Measurements from ENCODE around the gene NCAM2. TPM values are rescaled to one million over a fixed set of nuclear protein-coding genes. Genes with fewer than 3 reads are reported as not detected.

The NCAM2 gene
- total RNA-seq, 1 experiment from 2014 or later = not detected

DNA sequence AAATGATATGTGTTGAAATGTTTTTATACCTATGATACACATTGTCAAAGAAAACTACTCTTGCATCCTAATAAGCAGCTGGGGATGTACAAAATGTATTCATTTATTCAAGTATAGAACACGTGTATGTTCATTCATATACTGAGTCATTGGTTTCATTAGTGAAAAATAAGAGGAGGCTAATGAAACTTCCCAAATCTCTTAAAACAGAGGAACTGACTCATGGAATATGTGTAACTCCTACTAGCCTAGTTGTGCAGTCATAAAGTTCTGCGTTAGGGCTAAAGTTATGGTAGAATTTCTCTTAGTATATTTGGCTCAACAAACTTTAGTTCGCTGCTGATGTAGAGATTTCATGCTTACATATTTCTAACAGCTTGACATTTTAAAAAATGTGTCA, 441.6 kb downstream of the NCAM2 start:
- Histone ChIP-seq H3K9ac (ENCODE audit: low read length) (no peak overlapping the region), H3K27ac (ENCODE audit: low read depth, low read length) (no peak overlapping the region), H3K79me2 (ENCODE audit: insufficient read depth, low read length) (no peaks in the 10 kb centered on the region), H3K4me1 (ENCODE audit: control insufficient read depth in 1 of 2, insufficient read depth in 2 of 2, low read length in 2 of 2) (no peaks in the 10 kb centered on the region), H3K9me3 (ENCODE audit: control insufficient read depth in 1 of 2, insufficient read depth in 1 of 2, low read depth in 1 of 2, low read length in 2 of 2) (peaks cover 12 to 19% of the 10 kb centered on the region in 2 experiments; a peak in 2 of 4 replicates), H3K9me2 (ENCODE audit: insufficient read depth) (no peaks in the 10 kb centered on the region), H2AFZ (ENCODE audit: low read depth, low read length, poor library complexity, severe bottlenecking) (no peak overlapping the region), H3K36me3 (ENCODE audit: control insufficient read depth in 1 of 2, insufficient read depth in 2 of 2, low read length in 2 of 2) (no peaks in the 10 kb centered on the region), H4K20me1 (ENCODE audit: insufficient read depth) (no peaks in the 10 kb centered on the region), H3K27me3 (ENCODE audit: insufficient read depth, low read length) (no peaks in the 10 kb centered on the region), H3K4me3 (replicated peaks in 1 of 2; ENCODE audit: low read depth in 1 of 2, low read length in 2 of 2) (no peak overlapping the region), H3K4me2 (ENCODE audit: low read length) (no peak overlapping the region)
- ChIA-PET POLR2A (no interaction called here), CTCF (no interaction called here), RAD21 (ENCODE audit: low non-redundant PET in 1 of 2, low total read pairs in 2 of 2, uncharacterized antibody in 2 of 2, unreplicated experiment in 2 of 2) (no interaction called here)
- TF ChIP-seq TCF7L2 (IDR thresholded peaks at IDR 0.05; ENCODE audit: borderline replicate concordance, extremely low read depth, insufficient read depth, insufficient read length) (no peak), RAD21 (IDR thresholded peaks at IDR 0.05; ENCODE audit: low read depth) (no peak), POLR2A (IDR thresholded peaks at IDR 0.05; ENCODE audit: borderline replicate concordance, extremely low read depth, insufficient read depth, insufficient read length) (no peak), JUND (IDR thresholded peaks at IDR 0.05) (no peak), EGR1 (IDR thresholded peaks at IDR 0.05; ENCODE audit: low read depth) (no peak), ELF1 (IDR thresholded peaks at IDR 0.05; ENCODE audit: borderline replicate concordance, low read depth) (no peak), CBX3 (IDR thresholded peaks at IDR 0.05; ENCODE audit: low read depth) (no peak), POLR2AphosphoS5 (IDR thresholded peaks at IDR 0.05; ENCODE audit: low read depth, low read length) (no peak), CEBPB (IDR thresholded peaks at IDR 0.05; ENCODE audit: low read depth) (no peak), SRF (IDR thresholded peaks at IDR 0.05; ENCODE audit: low read depth) (no peak), ZNF274 (IDR thresholded peaks at IDR 0.05; ENCODE audit: low read depth, low read length) (no peak)
- TF ChIP-seq, protein P1, sequence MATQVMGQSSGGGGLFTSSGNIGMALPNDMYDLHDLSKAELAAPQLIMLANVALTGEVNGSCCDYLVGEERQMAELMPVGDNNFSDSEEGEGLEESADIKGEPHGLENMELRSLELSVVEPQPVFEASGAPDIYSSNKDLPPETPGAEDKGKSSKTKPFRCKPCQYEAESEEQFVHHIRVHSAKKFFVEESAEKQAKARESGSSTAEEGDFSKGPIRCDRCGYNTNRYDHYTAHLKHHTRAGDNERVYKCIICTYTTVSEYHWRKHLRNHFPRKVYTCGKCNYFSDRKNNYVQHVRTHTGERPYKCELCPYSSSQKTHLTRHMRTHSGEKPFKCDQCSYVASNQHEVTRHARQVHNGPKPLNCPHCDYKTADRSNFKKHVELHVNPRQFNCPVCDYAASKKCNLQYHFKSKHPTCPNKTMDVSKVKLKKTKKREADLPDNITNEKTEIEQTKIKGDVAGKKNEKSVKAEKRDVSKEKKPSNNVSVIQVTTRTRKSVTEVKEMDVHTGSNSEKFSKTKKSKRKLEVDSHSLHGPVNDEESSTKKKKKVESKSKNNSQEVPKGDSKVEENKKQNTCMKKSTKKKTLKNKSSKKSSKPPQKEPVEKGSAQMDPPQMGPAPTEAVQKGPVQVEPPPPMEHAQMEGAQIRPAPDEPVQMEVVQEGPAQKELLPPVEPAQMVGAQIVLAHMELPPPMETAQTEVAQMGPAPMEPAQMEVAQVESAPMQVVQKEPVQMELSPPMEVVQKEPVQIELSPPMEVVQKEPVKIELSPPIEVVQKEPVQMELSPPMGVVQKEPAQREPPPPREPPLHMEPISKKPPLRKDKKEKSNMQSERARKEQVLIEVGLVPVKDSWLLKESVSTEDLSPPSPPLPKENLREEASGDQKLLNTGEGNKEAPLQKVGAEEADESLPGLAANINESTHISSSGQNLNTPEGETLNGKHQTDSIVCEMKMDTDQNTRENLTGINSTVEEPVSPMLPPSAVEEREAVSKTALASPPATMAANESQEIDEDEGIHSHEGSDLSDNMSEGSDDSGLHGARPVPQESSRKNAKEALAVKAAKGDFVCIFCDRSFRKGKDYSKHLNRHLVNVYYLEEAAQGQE (IDR thresholded peaks at IDR 0.05; ENCODE audit: low read depth) = no peak
- TF ChIP-seq, protein P2, sequence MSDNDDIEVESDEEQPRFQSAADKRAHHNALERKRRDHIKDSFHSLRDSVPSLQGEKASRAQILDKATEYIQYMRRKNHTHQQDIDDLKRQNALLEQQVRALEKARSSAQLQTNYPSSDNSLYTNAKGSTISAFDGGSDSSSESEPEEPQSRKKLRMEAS (IDR thresholded peaks at IDR 0.05) = no peak
- TF ChIP-seq, protein P3, sequence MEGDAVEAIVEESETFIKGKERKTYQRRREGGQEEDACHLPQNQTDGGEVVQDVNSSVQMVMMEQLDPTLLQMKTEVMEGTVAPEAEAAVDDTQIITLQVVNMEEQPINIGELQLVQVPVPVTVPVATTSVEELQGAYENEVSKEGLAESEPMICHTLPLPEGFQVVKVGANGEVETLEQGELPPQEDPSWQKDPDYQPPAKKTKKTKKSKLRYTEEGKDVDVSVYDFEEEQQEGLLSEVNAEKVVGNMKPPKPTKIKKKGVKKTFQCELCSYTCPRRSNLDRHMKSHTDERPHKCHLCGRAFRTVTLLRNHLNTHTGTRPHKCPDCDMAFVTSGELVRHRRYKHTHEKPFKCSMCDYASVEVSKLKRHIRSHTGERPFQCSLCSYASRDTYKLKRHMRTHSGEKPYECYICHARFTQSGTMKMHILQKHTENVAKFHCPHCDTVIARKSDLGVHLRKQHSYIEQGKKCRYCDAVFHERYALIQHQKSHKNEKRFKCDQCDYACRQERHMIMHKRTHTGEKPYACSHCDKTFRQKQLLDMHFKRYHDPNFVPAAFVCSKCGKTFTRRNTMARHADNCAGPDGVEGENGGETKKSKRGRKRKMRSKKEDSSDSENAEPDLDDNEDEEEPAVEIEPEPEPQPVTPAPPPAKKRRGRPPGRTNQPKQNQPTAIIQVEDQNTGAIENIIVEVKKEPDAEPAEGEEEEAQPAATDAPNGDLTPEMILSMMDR (IDR thresholded peaks at IDR 0.05 in 2 of 3, conservative IDR thresholded peaks at IDR 0.05 in 1 of 3; ENCODE audit: borderline replicate concordance in 1 of 3, insufficient read depth in 1 of 3, low read depth in 2 of 3, low read length in 2 of 3) = no peak
- TF ChIP-seq, protein P4, sequence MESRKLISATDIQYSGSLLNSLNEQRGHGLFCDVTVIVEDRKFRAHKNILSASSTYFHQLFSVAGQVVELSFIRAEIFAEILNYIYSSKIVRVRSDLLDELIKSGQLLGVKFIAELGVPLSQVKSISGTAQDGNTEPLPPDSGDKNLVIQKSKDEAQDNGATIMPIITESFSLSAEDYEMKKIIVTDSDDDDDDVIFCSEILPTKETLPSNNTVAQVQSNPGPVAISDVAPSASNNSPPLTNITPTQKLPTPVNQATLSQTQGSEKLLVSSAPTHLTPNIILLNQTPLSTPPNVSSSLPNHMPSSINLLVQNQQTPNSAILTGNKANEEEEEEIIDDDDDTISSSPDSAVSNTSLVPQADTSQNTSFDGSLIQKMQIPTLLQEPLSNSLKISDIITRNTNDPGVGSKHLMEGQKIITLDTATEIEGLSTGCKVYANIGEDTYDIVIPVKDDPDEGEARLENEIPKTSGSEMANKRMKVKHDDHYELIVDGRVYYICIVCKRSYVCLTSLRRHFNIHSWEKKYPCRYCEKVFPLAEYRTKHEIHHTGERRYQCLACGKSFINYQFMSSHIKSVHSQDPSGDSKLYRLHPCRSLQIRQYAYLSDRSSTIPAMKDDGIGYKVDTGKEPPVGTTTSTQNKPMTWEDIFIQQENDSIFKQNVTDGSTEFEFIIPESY (IDR thresholded peaks at IDR 0.05; ENCODE audit: extremely low read depth, insufficient replicate concordance, low read length) = no peak
- TF ChIP-seq, protein P5, sequence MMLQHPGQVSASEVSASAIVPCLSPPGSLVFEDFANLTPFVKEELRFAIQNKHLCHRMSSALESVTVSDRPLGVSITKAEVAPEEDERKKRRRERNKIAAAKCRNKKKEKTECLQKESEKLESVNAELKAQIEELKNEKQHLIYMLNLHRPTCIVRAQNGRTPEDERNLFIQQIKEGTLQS (IDR thresholded peaks at IDR 0.05) = no peak
- ATAC-seq (no peak), DNase-seq (ENCODE audit: low read depth, low spot score) (no peak)
- intact Hi-C loops (cut with micrococcal nuclease) = no loop called here
- no TSS peak for BruUV-seq (replicated peaks)

Data from HCT116 (cell line).